GM12892 (cell line): ENCODE results near the gene USP4.
"Not testable (repeated sequence)": the region's sequence is repeated elsewhere in the genome, so short reads cannot be mapped to it uniquely, and the experiment has no call there.

ENCODE experiments used
- DNase-seq: peaks from one replicate; pipeline ENCODE4 v3.0.0; 2011; ENCODE audit not compliant: insufficient read length
- FAIRE-seq: peaks from 2 replicates; lab custom pipeline; 2011; peaks lifted over from hg19 to GRCh38; lab: Jason Lieb, UNC
- POLR2A ChIP-seq: IDR thresholded peaks from 2 replicates; pipeline ENCODE4 v1.6.1; 2011; ENCODE audit warnings: low read depth, low read length, control low read depth
- POLR2AphosphoS5 ChIP-seq: IDR thresholded peaks from 2 replicates; pipeline ENCODE4 v1.6.1; 2011; ENCODE audit warnings: low read depth, low read length, control low read depth
- TAF1 ChIP-seq: IDR thresholded peaks from 2 replicates; pipeline ENCODE4 v1.6.1; 2011; ENCODE audit warnings: low read depth, mild to moderate bottlenecking, control low read depth, low read length, borderline replicate concordance

Gene USP4

GRCh38 chr3:49362561-49362960 lies 22.7 kb upstream of the USP4 start:
- FAIRE-seq (no peak), DNase-seq (no peak)
- TF ChIP-seq POLR2A (no peak), POLR2AphosphoS5 (no peak), TAF1 (no peak)

GRCh38 chr3:49359623-49360022 lies 19.8 kb upstream of the USP4 start:
- no peak for DNase-seq
- TF ChIP-seq POLR2AphosphoS5 (no peak), TAF1 (no peak), POLR2A (no peak)
- no peak for FAIRE-seq

GRCh38 chr3:49358884-49359225 lies 19.0 kb upstream of the USP4 start:
- DNase-seq (no peak), FAIRE-seq (peak; percentile 74)
- no peak for TF ChIP-seq POLR2AphosphoS5
- no peak for TF ChIP-seq POLR2A
- TF ChIP-seq TAF1, result no peak

GRCh38 chr3:49358217-49358883 lies 18.5 kb upstream of the USP4 start, which contains the start of gene GPX1:
Gene GPX1, minus strand, starts transcription at chr3:49358353. Its CDS starts 75 bp downstream, at chr3:49358278.
- peak; percentile 86 for FAIRE-seq
- DNase-seq, result peak; percentile 87
- TF ChIP-seq TAF1, result no peak; the same call in 1 of the 2 replicates
- peak; percentile 89 for TF ChIP-seq POLR2AphosphoS5
- TF ChIP-seq POLR2A, result peak; percentile 91

GRCh38 chr3:49357443-49358216 lies 17.8 kb upstream of the USP4 start:
- not testable (repeated sequence) for DNase-seq
- FAIRE-seq, result peak; percentile 87

- FAIRE-seq, DNase-seq: not testable (repeated sequence)
Measured at GRCh38 chr3:49357095-49357442, 17.2 kb upstream of the USP4 start.

GRCh38 chr3:49352890-49353421 lies 13.1 kb upstream of the USP4 start:
- DNase-seq (no peak), FAIRE-seq (peak; percentile 36)
- TF ChIP-seq POLR2AphosphoS5 (no peak), POLR2A (no peak), TAF1 (no peak)

- no peak for FAIRE-seq
- TF ChIP-seq TAF1 (no peak), POLR2AphosphoS5 (no peak), POLR2A (no peak)
Measured at GRCh38 chr3:49352281-49352680, 12.4 kb upstream of the USP4 start.

GRCh38 chr3:49351521-49352011 lies 11.7 kb upstream of the USP4 start:
- no peak for FAIRE-seq
- TF ChIP-seq TAF1, result no peak
- no peak for TF ChIP-seq POLR2AphosphoS5
- TF ChIP-seq POLR2A, result no peak
- DNase-seq, result no peak

More at GRCh38 chr3:49352281-49352680, 12.4 kb upstream of the USP4 start:
- no peak for DNase-seq

- no peak for FAIRE-seq
- no peak for DNase-seq
- no peak for TF ChIP-seq TAF1
- TF ChIP-seq POLR2A, result no peak
- TF ChIP-seq POLR2AphosphoS5, result no peak
Measured at GRCh38 chr3:49349348-49350114, 9.7 kb upstream of the USP4 start.

GRCh38 chr3:49348361-49348760 lies 8.5 kb upstream of the USP4 start:
- not testable (repeated sequence) for DNase-seq, FAIRE-seq
